Thymus (tissue), 11 donors: ENCODE measurements around the gene MSN. TPM values are rescaled to one million over a fixed set of nuclear protein-coding genes. Genes with fewer than 3 reads are reported as not detected.

Experiments
- DNase-seq, 9 donors: peaks; one replicate each; pipeline ENCODE4 v3.0.0-alpha.2; 2013; ENCODE audit warnings: low spot score in 9 of 9, low read depth in 6 of 9, missing footprints in 1 of 9
- H3K27ac ChIP-seq, 2 donors: one replicate each; pipeline ENCODE4 v1.5.1; 2013; ENCODE audit warnings: control low read depth in 1 of 2, low read depth in 1 of 2, low read length in 1 of 2, mild to moderate bottlenecking in 1 of 2, moderate library complexity in 1 of 2
- H3K27me3 ChIP-seq, 2 donors: one replicate each; pipeline ENCODE4 v1.5.1; 2013; ENCODE audit warnings: low read length in 1 of 2; ENCODE audit not compliant: control insufficient read depth in 2 of 2, insufficient read depth in 1 of 2
- H3K36me3 ChIP-seq, 2 donors: one replicate each; pipeline ENCODE4 v1.5.1; 2013; ENCODE audit warnings: low read length in 1 of 2, mild to moderate bottlenecking in 1 of 2, moderate library complexity in 1 of 2; ENCODE audit not compliant: control insufficient read depth in 2 of 2, insufficient read depth in 2 of 2
- H3K4me1 ChIP-seq, 2 donors: one replicate each; pipeline ENCODE4 v1.5.1; 2013; ENCODE audit warnings: low read length in 2 of 2; ENCODE audit not compliant: control insufficient read depth in 2 of 2, insufficient read depth in 2 of 2
- H3K4me3 ChIP-seq, 2 donors: one replicate each; pipeline ENCODE4 v1.5.1; 2013; ENCODE audit warnings: low read length in 2 of 2, control low read depth in 1 of 2, mild to moderate bottlenecking in 1 of 2
- H3K9me3 ChIP-seq, 2 donors: one replicate each; pipeline ENCODE4 v1.5.1; 2013; ENCODE audit warnings: low read length in 1 of 2, mild to moderate bottlenecking in 1 of 2; ENCODE audit not compliant: control insufficient read depth in 2 of 2, insufficient read depth in 1 of 2
- WGBS: extraction: QIAGEN DNeasy Blood & Tissue Kit; methylation state at CpG from one replicate; pipeline ENCODE4 v1.1.7; 2013; 5-methylcytosine and 5-hydroxymethylcytosine counted together
- polyA plus RNA-seq: library from polyadenylated mRNA; stranded (reverse); fragments of 200-250 nt; gene quantifications from one replicate; pipeline ENCODE4 v1.2.3, GENCODE V29; 2013
- total RNA-seq: library from RNA; stranded (reverse); fragments of 120-200 nt; gene quantifications from one replicate; pipeline ENCODE4 v1.2.4, GENCODE V29; 2013
- donor health status: healthy.

The MSN gene
- total and polyA plus RNA-seq, 2 donors, result 160 to 161 TPM

DNA sequence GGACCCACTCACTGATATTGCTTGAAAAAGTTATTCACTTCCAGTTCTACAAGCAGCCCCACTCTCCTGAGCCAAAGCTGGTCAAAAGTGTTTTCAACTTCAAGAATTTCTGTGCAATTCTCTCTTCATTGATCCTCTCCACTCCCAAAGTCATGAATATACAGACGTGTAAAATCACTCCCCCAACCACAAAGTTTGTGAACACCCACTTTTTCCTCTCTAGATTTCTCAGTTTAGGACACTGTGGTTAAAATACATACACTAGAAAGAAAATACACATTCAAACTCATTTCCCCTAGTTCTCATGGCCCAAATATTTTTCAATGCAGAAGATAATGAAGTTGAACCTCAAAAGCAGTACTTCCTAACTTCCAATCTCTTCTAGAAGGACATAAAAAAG lies 116.3 kb downstream of the MSN start:
- Histone ChIP-seq H3K9me3 (peaks cover 0 to 3% of the 10 kb centered on the region in 2 donors), H3K4me1 (no peaks in the 10 kb centered on the region), H3K36me3 (no peaks in the 10 kb centered on the region), H3K4me3 (no peak overlapping the region), H3K27ac (no peak overlapping the region), H3K27me3 (no peaks in the 10 kb centered on the region)
- DNase-seq, result no peak
- 9% methylated on average over 1 of the region's 1 CpG for WGBS

Other genes with a start within 250 kb of the MSN start
- 28.8 TPM for gene LAS1L, start 132.9 kb upstream of the MSN start, total RNA-seq
- 23.2 TPM for gene LAS1L, start 132.9 kb upstream of the MSN start, polyA plus RNA-seq